Lower leg skin (tissue), 4 donors: Measurements from ENCODE around the gene KIAA1671. TPM values are rescaled to one million over a fixed set of nuclear protein-coding genes. Genes with fewer than 3 reads are reported as not detected.

Source experiments
- DNase-seq, 2 donors: peaks; one replicate each; pipeline ENCODE4 v3.0.0-alpha.2; 2019; ENCODE audit warnings: low spot score in 2 of 2
- H3K4me3 ChIP-seq: fragments of 200-600 bp; sonication (generic); 2 replicates; pipeline ENCODE4 v1.5.1; 2017; ENCODE audit warnings: mild to moderate bottlenecking, low read depth; ENCODE audit not compliant: poor library complexity, severe bottlenecking
- POLR2A ChIP-seq, 2 donors: fragments of 450-650 bp; IDR thresholded peaks; one replicate each; pipeline ENCODE4 v1.6.1; 2016 to 2017; ENCODE audit warnings: antibody characterized with exemption in 2 of 2, mild to moderate bottlenecking in 1 of 2, moderate library complexity in 1 of 2
- WGBS, 2 donors: methylation state at CpG; one replicate each; pipeline ENCODE4 v1.1.5; 2018; 5-methylcytosine and 5-hydroxymethylcytosine counted together
- intact Hi-C: fragments of 100-400 bp; cut with DNase I; formaldehyde crosslinking; loops from one replicate; pipeline ENCODE4 v1.15.0; 2023; ENCODE audit warnings: low total_unique reads
- total RNA-seq, 4 donors: library from RNA; depleted of rRNA; stranded (reverse); fragments of >200 nt; gene quantifications; one replicate each; pipeline ENCODE4 v1.1.0, GENCODE V29; 2016
- TF ChIP-seq, protein P1 (sequence below), 3 donors: fragments of 450-650 bp; IDR thresholded peaks; one replicate each; pipeline ENCODE4 v1.5.1; 2016; ENCODE audit warnings: antibody characterized with exemption in 3 of 3, mild to moderate bottlenecking in 3 of 3, moderate library complexity in 2 of 3

KIAA1671 gene
- total RNA-seq, 4 donors from 2014 or later, result 60.0 to 87.8 (median 85.1) TPM

DNA sequence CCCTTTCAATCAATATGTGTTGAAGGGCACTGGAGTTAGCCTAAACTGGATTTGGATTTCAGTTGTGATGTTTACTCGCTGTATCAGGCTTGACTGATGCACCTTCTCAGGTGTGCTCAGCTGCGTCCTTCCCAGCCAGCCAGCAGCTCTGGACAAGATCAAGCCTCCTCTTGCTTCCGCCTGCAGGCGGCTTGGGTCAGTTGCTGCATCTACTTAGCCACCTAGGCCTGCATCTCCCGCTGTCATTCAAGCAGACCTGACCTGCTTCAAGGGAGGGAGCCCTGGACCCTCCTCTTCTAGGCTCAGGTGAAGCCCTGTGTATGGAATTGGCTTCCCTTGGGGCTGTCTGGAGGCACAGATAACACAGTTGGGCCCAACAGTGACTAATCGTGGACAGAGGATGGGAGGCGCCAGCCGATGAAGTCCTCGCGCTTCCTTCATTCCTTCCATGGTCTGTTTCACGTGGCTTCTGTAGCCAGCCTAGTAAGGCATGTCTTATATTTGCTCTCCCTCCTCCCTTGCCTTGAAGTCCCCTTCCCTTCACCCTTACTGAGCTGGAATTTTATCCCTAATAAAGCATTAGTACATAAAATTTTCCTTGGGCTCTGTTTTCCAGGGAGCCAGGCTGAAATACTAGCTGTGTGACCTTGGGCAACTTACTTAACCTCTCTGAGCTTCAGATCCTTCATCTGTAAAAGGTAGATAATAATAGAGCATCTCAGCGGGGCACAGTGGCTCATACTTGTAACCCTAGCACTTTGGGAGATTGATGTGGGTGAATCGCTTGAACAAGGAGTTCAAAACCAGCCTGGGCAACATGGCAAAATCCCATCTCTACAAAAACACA, 3.9 kb upstream of the KIAA1671 start:
- TF ChIP-seq, protein P1, sequence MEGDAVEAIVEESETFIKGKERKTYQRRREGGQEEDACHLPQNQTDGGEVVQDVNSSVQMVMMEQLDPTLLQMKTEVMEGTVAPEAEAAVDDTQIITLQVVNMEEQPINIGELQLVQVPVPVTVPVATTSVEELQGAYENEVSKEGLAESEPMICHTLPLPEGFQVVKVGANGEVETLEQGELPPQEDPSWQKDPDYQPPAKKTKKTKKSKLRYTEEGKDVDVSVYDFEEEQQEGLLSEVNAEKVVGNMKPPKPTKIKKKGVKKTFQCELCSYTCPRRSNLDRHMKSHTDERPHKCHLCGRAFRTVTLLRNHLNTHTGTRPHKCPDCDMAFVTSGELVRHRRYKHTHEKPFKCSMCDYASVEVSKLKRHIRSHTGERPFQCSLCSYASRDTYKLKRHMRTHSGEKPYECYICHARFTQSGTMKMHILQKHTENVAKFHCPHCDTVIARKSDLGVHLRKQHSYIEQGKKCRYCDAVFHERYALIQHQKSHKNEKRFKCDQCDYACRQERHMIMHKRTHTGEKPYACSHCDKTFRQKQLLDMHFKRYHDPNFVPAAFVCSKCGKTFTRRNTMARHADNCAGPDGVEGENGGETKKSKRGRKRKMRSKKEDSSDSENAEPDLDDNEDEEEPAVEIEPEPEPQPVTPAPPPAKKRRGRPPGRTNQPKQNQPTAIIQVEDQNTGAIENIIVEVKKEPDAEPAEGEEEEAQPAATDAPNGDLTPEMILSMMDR (IDR thresholded peaks at IDR 0.05), result no peak
- TF ChIP-seq POLR2A (IDR thresholded peaks at IDR 0.05), result no peak
- intact Hi-C loops, result no loop called here
- 69 to 78% methylated on average over 13 of the region's 13 CpGs for WGBS, 2 donors
- no peak for DNase-seq
- H3K4me3 ChIP-seq, result no peak overlapping the region

- H3K4me3 ChIP-seq, result no peak overlapping the region
- intact Hi-C loops, result loop anchor here (5.0 kb wide), 1 partner anchor 97 kb away; no protein-coding TSS in a partner anchor
- TF ChIP-seq POLR2A (IDR thresholded peaks at IDR 0.05), result no peak
- TF ChIP-seq, protein P1 (IDR thresholded peaks at IDR 0.05), result no peak
- DNase-seq, result no peak
- WGBS, 2 donors, result 13 to 14% methylated on average over 7 of the region's 7 CpGs
These were observed 2.1 kb upstream of the KIAA1671 start for GRCh38 chr22:24950272-24950902.

- 0 to 1% methylated on average over 23 to 34 of the region's 35 CpGs for WGBS, 2 donors
- intact Hi-C loops, result loop anchor here (5.0 kb wide), 1 partner anchor 94 kb away; no protein-coding TSS in a partner anchor
- TF ChIP-seq POLR2A (IDR thresholded peaks at IDR 0.05), result no peak
- TF ChIP-seq, protein P1 (IDR thresholded peaks at IDR 0.05), result no peak
These were observed 394 bp downstream of the KIAA1671 start for GRCh38 chr22:24952837-24953383.

DNA sequence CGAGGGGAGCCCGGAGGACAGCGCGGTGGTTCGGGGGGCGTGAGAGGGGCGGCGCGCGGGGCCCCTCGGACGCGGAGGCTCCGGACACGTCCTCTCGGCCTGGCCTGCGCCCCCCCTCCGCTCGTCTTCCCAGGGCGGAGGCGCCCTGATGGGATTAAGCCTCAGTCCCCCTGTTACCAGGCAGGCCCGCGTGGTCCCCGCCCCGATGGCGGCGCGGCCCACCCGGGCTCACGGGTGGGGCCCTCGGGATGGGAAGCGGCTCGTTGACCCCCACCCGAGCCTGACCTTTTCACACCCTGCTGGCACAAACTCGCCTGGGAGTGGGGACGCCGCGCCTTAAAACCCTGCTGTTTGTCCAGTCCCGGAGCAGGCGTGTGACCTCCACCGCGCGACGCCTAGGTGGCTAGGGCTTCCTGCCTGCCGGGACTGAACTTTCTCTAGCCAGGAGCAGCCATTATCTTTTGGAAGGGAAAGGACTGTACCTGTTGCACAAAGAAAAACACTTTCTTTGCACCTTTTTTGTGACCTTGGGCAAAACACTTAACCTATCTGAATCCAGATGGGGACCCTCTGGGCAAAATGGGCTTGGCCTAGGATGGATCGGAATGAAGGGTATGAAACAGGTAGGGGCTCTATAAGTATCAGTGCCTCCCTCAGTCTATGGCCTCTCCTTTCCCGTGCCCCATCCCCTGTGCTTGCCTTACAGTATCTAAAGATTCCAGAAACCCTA, 1.0 kb downstream of the KIAA1671 start:
- 4 to 6% methylated on average over 25 to 30 of the region's 47 CpGs for WGBS, 2 donors
- intact Hi-C loops, result loop anchor here (5.0 kb wide), 1 partner anchor 94 kb away; no protein-coding TSS in a partner anchor
- TF ChIP-seq, protein P1 (IDR thresholded peaks at IDR 0.05), result no peak
- no peak for TF ChIP-seq POLR2A (IDR thresholded peaks at IDR 0.05)
- no peak for DNase-seq
- peak overlapping the region; percentile 50 for H3K4me3 ChIP-seq

More at GRCh38 chr22:24952837-24953383, 394 bp downstream of the KIAA1671 start:
- peak; percentile 38 to 91 for DNase-seq
- peak overlapping the region; percentile 50 for H3K4me3 ChIP-seq

GRCh38 chr22:24954114-24954463, 1.6 kb downstream of the KIAA1671 start:
- TF ChIP-seq POLR2A (IDR thresholded peaks at IDR 0.05), result no peak
- TF ChIP-seq, protein P1 (IDR thresholded peaks at IDR 0.05), result no peak
- 35 to 36% methylated on average over 4 of the region's 4 CpGs for WGBS, 2 donors
- no peak overlapping the region for H3K4me3 ChIP-seq
- DNase-seq, result no peak
- intact Hi-C loops, result loop anchor here (5.0 kb wide), 1 partner anchor 93 kb away; no protein-coding TSS in a partner anchor
